ENCODE data around the gene GALNT8.

- no peak for TF ChIP-seq SIN3A (IDR thresholded peaks at IDR 0.05; ENCODE audit: borderline replicate concordance, insufficient read depth, low read depth, low read length)
- TF ChIP-seq REST (IDR thresholded peaks at IDR 0.05; ENCODE audit: insufficient read depth in 1 of 2, low read depth in 2 of 2, low read length in 1 of 2) = no peak
Observed at GRCh38 chr12:4796694-4797482, 76.7 kb downstream of the GALNT8 start.
